ENCODE measurements around the gene TRIM49D1.
"Not testable (repeated sequence)": the region's sequence is repeated elsewhere in the genome, so short reads cannot be mapped to it uniquely, and the experiment has no call there.

The TRIM49D1 gene, protein sequence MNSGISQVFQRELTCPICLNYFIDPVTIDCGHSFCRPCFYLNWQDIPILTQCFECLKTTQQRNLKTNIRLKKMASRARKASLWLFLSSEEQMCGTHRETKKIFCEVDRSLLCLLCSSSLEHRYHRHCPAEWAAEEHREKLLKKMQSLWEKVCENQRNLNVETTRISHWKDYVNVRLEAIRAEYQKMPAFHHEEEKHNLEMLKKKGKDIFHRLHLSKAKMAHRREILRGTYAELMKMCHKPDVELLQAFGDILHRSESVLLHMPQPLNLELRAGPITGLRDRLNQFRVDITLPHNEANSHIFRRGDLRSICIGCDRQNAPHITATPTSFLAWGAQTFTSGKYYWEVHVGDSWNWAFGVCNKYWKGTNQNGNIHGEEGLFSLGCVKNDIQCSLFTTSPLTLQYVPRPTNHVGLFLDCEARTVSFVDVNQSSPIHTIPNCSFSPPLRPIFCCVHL

DNA sequence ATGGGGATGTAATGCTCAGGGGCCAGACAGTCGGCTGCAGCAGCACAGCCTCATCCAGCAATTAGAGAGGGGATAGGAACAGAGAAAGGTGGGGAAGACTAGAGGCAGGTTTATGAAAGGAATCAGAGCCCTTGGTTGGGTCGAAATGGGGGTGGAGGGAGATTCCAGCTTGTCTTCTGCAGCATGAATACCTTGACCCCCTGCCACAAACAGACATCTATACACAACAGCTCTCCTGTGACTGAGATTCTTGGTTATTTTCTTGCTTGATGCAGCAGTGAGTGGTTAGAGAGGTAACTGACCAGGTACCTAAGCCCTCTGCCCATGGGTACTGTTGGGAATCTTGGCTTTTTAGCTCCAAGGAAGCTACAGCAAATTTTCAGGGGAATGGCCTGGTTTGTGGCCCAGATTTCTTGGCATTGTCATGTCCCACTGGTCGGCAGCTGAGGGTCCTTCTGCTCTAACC, at the start of gene TRIM49D1:
Gene TRIM49D1 (minus strand): TSS at position 51 of the 466 bp plus-strand sequence. CDS start 4,535 bp downstream, outside the sequence.
- no peak for DNase-seq (ENCODE audit: low read depth)

DNA sequence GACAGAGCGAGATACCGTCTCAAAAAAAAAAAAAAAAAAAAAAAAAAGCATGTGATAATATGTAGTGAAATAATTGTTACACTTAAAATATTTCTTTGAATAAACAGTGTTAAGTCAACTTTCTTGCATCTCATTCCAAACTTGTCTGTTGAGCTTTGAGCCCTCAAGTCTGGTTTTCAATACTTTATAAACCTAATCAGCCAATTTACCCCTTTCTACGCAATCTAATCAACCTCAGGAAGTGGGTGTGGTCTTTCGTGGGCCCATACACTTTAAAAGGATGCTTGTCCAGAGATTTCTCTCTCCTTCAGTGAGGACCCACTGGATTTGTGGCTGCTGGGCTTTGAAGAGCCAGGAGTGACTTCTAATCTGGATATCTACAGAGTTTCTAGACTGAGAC, 43.7 kb upstream of the TRIM49D1 start, which contains the start of gene TRIM64:
Gene TRIM64 (plus strand): TSS at position 301 of the 400 bp plus-strand sequence. CDS start 2,467 bp downstream, outside the sequence.
- DNase-seq (ENCODE audit: low read depth): not testable (repeated sequence)

DNA sequence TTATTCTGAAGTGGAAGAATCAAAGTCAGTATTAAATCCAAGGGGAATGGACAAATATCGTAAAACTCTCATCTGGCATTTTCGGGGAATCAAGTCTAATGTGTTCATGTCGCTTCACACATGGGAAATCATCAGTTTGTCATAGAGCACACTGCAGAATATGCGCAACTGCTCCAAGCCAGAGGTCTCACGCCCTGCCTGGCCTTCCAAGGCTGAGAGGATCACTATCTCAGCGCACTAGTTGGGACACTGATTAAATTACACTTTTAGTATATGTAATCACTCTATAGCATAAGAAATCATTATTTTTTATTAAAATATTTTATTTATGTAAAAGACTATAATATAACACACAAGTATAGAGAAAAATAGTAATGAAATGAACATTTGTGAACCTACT, 38.8 kb upstream of the TRIM49D1 start:
- not testable (repeated sequence) for DNase-seq (ENCODE audit: low read depth)

DNA sequence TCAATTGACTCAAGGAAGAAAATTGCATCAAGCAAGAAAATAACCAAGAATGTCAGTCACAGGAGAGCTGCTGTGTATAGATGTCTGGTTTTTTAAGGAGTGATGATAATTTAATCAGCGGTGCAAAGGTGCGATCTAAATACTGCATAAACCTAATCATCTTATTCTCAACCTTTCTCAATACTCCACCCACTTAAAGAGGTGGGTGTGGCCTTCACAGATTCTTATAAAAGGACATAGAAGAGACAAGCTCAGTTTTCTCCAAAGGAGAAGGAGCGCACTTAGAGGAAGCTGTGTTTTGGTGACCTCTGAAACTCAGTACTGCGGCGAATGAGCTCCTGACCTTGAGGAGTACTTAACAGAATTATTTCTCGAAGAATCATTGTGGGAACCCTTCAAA, 1.7 kb upstream of the TRIM49D1 start, which contains the start of gene TRIM49D2:
Gene TRIM49D2 (plus strand): TSS at position 301 of the 400 bp plus-strand sequence. CDS start 2,698 bp downstream, outside the sequence.
- not testable (repeated sequence) for DNase-seq (ENCODE audit: low read depth)

DNA sequence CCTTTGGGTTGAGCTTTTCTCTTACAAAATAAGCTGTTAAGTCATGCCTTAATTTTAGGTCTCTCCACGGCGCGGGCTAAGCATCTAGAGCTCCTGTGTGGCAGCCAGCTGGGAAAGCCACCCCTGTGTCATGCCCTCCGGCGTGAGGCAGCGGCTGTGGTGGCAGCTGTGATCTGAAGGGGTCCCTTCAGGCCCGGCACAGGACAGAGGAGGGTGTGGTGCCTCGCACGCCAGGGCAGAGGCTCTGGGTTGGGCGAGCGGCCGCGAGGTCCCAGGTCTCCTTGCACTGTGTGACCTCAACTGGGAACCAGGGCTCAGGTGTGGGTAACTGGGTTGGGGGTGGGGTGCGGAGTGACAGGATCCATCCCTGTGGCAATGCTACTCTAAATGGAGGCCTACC, 21.2 kb downstream of the TRIM49D1 start:
- not testable (repeated sequence) for DNase-seq (ENCODE audit: low read depth)

DNA sequence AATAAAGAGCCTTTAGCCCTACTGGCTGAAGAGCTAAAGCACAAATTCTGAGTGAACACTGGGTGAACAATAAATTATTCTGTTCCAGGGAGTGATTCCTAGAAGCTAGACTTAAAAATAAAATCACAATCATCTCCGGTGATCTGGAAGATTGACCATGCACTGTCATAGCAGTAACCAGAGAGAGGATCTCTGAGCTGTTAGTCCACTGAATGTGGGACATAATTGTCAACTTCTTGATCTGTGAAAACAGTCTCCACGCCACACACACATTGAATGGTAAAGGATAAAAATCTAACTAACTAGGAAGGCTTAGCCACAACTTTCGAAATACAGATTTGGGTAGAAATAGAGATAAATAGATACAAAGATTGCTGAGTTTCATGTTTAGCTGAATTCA, 28.8 kb downstream of the TRIM49D1 start:
- not testable (repeated sequence) for DNase-seq (ENCODE audit: low read depth)

DNA sequence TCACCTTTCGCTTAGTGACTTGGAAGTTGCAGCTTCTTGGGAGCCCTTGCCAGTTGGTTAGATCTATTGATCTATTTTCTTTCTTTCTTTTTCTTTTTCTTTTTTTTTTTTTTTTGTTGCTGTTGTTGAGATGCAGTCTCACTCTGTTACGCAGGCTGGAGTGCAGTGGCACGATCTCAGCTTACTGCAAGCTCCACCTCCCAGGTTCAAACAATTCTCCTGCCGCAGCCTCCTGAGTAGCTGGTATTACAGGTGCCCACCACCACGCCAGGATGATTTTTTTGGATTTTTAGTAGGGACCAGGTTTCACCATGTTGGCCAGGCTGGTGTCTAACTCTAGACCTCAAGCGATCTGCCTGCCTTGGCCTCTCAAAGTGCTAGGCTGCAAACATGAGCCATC, 44.5 kb downstream of the TRIM49D1 start:
- not testable (repeated sequence) for DNase-seq (ENCODE audit: low read depth)

DNA sequence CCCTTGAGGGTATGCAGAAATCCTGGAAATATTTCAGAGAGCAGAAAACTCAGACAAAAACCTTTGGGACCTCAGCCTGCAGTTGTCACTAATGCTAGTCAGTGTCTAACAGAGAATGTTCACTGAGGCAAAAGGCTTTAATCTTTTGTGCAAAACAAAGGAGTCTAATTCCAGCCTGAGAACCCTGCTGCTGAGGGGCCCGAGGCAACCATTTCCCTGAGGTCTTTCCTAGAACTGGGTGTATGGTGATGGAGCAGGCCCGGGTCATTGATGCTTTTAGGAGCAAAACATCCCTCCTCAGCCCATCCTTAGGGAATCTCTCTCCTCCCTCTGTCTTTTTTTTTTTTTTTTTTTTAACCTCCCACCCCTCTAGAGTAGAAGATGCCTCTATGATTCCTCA, 49.5 kb downstream of the TRIM49D1 start:
- not testable (repeated sequence) for DNase-seq (ENCODE audit: low read depth)

DNA sequence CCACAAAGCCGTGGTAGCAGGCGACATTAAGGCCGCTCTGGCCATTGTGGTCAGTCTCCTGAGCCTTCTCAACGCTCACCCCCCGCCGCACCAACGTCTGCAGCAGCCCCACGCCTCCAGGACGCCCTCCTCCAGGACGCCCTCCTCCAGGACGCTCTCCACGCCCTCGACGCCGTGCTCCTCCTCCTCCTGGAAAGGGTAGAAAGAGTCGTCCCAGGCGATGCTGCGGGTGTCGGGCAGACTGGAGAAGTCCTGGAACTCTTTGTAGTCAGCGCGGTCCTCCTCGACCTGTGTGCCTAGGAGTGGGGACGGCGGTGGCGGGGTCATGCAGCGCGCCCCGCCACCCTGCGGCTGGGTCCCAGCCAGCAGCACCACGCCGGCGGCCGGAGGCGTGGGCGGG, 56.8 kb downstream of the TRIM49D1 start:
- not testable (repeated sequence) for DNase-seq (ENCODE audit: low read depth)

DNA sequence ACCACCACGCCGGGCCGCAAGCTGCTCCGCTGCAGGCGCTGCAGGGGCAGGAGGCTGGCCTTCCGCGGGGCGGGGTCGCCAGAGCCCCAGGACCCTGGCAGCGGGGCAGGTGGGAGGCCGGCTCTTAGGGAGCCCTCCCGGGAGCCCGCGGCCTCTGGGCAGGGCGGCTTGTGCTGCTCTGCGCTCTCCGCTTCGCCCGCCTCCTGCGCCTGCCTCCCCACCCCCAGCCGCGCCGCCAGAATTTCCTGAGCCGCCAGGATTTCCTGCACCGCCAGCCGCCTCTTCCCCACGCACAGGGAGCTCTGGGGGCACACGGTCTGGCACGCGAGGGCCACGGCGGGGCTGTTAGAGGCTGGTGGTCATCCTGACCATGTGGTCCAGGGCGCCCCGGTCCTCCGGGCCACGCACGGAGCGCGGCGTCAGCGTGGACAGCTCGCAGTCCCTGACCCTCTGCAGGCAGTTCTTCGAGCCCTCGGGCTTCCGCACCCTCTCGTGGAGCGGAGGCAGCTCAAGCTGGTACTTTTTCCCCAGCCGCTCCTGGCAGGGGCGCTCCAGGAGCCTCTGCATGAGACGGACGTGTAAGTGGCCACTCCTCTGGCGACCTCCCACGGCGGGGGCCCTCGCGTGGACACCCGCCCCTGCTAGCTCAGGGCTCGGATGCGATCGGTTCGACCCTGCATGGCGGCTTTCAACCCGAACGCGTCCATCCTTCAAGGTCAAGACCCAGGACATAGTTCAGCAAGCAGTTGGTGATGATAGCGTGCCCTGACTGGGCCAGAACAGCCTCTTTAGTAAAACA, 57.9 kb downstream of the TRIM49D1 start:
- not testable (repeated sequence) for DNase-seq (ENCODE audit: low read depth)
